Neural progenitor cell (in vitro differentiated cells): ENCODE results near the gene LARP6. TPM values are rescaled to one million over a fixed set of nuclear protein-coding genes. Genes with fewer than 3 reads are reported as not detected.

ENCODE experiments used
- DNase-seq: peaks from one replicate; pipeline ENCODE4 v3.0.0-alpha.2; 2016; ENCODE audit warnings: low spot score
- H2AFZ ChIP-seq: fragments of 200-600 bp; sonication (generic); replicated peaks from 2 replicates; pipeline ENCODE4 v1.6.1; 2016; ENCODE audit warnings: antibody characterized with exemption
- H3F3A ChIP-seq: fragments of 200-600 bp; sonication (generic); 2 replicates; pipeline ENCODE4 v1.6.1; 2016; ENCODE audit warnings: antibody characterized with exemption, low read depth
- H3K27ac ChIP-seq: fragments of 200-600 bp; sonication (generic); 2 replicates; pipeline ENCODE4 v1.5.1; 2016; ENCODE audit warnings: mild to moderate bottlenecking
- H3K27me3 ChIP-seq: fragments of 200-600 bp; sonication (generic); 2 replicates; pipeline ENCODE4 v1.6.1; 2016; ENCODE audit warnings: mild to moderate bottlenecking, moderate library complexity
- H3K36me3 ChIP-seq: fragments of 200-600 bp; sonication (generic); 2 replicates; pipeline ENCODE4 v1.5.1; 2016
- H3K4me1 ChIP-seq: fragments of 200-600 bp; sonication (generic); 2 replicates; pipeline ENCODE4 v1.6.1; 2016; ENCODE audit warnings: mixed run types
- H3K4me2 ChIP-seq: fragments of 200-600 bp; sonication (generic); 2 replicates; pipeline ENCODE4 v1.6.1; 2016
- H3K4me3 ChIP-seq: fragments of 200-600 bp; sonication (generic); 2 replicates; pipeline ENCODE4 v1.5.1; 2016
- H3K79me2 ChIP-seq: fragments of 200-600 bp; sonication (generic); 2 replicates; pipeline ENCODE4 v1.6.1; 2016; ENCODE audit warnings: low read depth
- H3K9ac ChIP-seq: fragments of 200-600 bp; sonication (generic); 2 replicates; pipeline ENCODE4 v1.6.1; 2016
- H3K9me3 ChIP-seq: fragments of 200-600 bp; sonication (generic); 2 replicates; pipeline ENCODE4 v1.5.1; 2016; ENCODE audit warnings: low read depth
- H4K20me1 ChIP-seq: fragments of 200-600 bp; sonication (generic); 2 replicates; pipeline ENCODE4 v1.6.1; 2016; ENCODE audit warnings: low read depth
- H3K27ac Mint-ChIP-seq: 3 replicates; pipeline ENCODE4 v1.8.0; 2021; ENCODE audit warnings: mixed read lengths
- H3K27me3 Mint-ChIP-seq: 2 replicates; pipeline ENCODE4 v1.8.0; 2022; ENCODE audit warnings: low read depth, mild to moderate bottlenecking, inconsistent platforms, moderate library complexity, mixed read lengths; ENCODE audit not compliant: insufficient read depth
- H3K36me3 Mint-ChIP-seq: 3 replicates; pipeline ENCODE4 v1.8.0; 2021; ENCODE audit warnings: mixed read lengths
- H3K4me1 Mint-ChIP-seq: 3 replicates; pipeline ENCODE4 v1.8.0; 2021; ENCODE audit warnings: mixed read lengths
- H3K4me3 Mint-ChIP-seq: 3 replicates; pipeline ENCODE4 v1.8.0; 2021; ENCODE audit warnings: mild to moderate bottlenecking, moderate library complexity, mixed read lengths
- H3K9me3 Mint-ChIP-seq: 3 replicates; pipeline ENCODE4 v1.8.0; 2020; ENCODE audit warnings: mixed read lengths
- EZH2 ChIP-seq: fragments of 200-600 bp; sonication (generic); IDR thresholded peaks from 2 replicates; pipeline ENCODE4 v1.6.1; 2017; ENCODE audit warnings: antibody characterized with exemption, mild to moderate bottlenecking, moderate library complexity
- EZH2phosphoT487 ChIP-seq: fragments of 200-600 bp; sonication (generic); IDR thresholded peaks from 2 replicates; pipeline ENCODE4 v1.6.1; 2017; ENCODE audit warnings: antibody characterized with exemption
- total RNA-seq: library from RNA; depleted of rRNA; stranded (reverse); fragments of >200 nt; gene quantifications from 2 replicates; pipeline ENCODE4 v1.2.3, GENCODE V29; 2015; ENCODE audit warnings: low replicate concordance
- TF ChIP-seq, protein P1 (sequence below): fragments of 200-600 bp; sonication (generic); IDR thresholded peaks from 2 replicates; pipeline ENCODE4 v1.5.1; 2017; ENCODE audit warnings: antibody characterized with exemption, mild to moderate bottlenecking

LARP6 gene
- total RNA-seq, 1 donor from 2014 or later, result 19.3 TPM

DNA sequence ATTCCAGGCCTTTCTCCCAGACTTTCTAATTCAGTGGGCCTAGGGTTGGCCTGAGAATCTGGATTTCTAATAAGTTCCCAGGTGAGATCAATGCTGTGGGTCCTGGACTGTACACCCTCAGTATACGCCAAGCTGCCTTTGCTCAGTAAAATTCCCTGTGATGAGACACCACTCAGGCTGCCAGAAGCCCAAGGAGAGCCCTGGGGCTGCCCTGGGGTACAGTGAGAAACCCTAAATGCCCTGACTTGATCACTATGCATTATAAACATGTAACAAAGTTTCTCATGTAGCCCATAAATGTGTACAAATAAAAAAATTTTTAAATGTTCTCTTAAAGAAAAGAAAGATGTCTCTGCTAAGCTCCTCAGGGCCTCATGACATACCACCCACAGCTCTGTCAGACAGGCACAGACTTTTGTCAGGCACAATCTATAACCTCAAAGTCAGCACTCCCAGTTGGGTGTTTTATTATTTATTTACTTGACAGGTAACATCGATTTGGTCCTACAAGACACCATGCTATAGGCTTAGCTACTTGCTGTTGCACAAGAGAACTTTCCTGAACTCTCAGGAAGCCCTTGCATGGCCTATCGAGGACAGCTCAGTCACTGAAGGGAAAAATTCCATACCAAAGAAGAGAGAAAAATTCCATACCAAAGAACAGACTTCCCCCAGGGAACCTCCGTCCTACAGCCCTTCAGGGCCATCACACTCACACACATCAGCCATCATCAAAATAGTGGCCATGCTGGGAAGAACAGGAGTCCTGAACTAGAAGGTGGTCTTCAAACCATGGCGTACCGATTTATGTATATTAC is 22.7 kb downstream of the LARP6 start:
- H3K4me2 ChIP-seq, result no peak overlapping the region
- TF ChIP-seq EZH2phosphoT487 (no peak), EZH2 (no peak)
- TF ChIP-seq, protein P1, sequence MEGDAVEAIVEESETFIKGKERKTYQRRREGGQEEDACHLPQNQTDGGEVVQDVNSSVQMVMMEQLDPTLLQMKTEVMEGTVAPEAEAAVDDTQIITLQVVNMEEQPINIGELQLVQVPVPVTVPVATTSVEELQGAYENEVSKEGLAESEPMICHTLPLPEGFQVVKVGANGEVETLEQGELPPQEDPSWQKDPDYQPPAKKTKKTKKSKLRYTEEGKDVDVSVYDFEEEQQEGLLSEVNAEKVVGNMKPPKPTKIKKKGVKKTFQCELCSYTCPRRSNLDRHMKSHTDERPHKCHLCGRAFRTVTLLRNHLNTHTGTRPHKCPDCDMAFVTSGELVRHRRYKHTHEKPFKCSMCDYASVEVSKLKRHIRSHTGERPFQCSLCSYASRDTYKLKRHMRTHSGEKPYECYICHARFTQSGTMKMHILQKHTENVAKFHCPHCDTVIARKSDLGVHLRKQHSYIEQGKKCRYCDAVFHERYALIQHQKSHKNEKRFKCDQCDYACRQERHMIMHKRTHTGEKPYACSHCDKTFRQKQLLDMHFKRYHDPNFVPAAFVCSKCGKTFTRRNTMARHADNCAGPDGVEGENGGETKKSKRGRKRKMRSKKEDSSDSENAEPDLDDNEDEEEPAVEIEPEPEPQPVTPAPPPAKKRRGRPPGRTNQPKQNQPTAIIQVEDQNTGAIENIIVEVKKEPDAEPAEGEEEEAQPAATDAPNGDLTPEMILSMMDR, result no peak
- H3K27me3 ChIP-seq, result no peaks in the 10 kb centered on the region
- H3K4me3 ChIP-seq, result no peak overlapping the region
- H3K4me1 ChIP-seq, result no peaks in the 10 kb centered on the region
- H3K9ac ChIP-seq, result no peak overlapping the region
- peaks cover 3% of the 10 kb centered on the region for H3K36me3 ChIP-seq
- no peak for DNase-seq
- Mint-ChIP-seq H3K9me3 (no peaks in the 10 kb centered on the region), H3K27ac (no peak overlapping the region), H3K4me1 (no peaks in the 10 kb centered on the region), H3K36me3 (peaks cover 29% of the 10 kb centered on the region), H3K4me3 (no peak overlapping the region), H3K27me3 (peaks cover 2% of the 10 kb centered on the region)
- no peaks in the 10 kb centered on the region for H3F3A ChIP-seq
- no peak overlapping the region for H3K27ac ChIP-seq
- no peaks in the 10 kb centered on the region for H3K9me3 ChIP-seq
- no peaks in the 10 kb centered on the region for H4K20me1 ChIP-seq
- H3K79me2 ChIP-seq, result no peaks in the 10 kb centered on the region
- no peak overlapping the region for H2AFZ ChIP-seq

DNA sequence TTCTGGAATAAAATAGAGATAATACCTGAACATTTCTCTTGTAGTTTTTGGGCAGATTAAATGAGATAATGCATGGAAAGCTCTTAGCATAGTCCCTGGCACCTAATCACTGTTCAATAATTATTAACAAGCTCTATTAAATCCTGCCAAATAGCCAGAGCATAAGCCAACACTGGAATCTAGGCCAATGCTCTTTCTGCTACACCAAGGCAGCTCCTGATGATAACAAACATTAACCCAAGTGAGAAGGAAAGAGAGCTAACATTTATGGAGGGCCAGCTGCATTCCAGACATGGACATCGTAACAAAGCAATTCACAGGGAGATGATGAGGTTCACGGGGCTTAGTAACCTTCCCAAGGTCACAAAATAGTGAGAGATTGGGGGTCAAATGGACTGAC is 23.3 kb downstream of the LARP6 start:
- no peaks in the 10 kb centered on the region for H3K79me2 ChIP-seq
- H3K4me1 ChIP-seq, result no peaks in the 10 kb centered on the region
- H3K36me3 Mint-ChIP-seq, result peaks cover 29% of the 10 kb centered on the region
- no peaks in the 10 kb centered on the region for H3K4me1 Mint-ChIP-seq
- no peak for TF ChIP-seq EZH2phosphoT487
- TF ChIP-seq, protein P1, result no peak
- TF ChIP-seq EZH2, result no peak
- no peak overlapping the region for H3K9ac ChIP-seq
- H4K20me1 ChIP-seq, result no peaks in the 10 kb centered on the region
- H3K4me2 ChIP-seq, result no peak overlapping the region
- no peaks in the 10 kb centered on the region for H3K9me3 ChIP-seq
- no peak overlapping the region for H3K27ac ChIP-seq
- no peaks in the 10 kb centered on the region for H3F3A ChIP-seq
- no peak for DNase-seq
- no peak overlapping the region for H3K4me3 ChIP-seq
- no peak overlapping the region for H3K27ac Mint-ChIP-seq
- peaks cover 2% of the 10 kb centered on the region for H3K27me3 Mint-ChIP-seq
- no peaks in the 10 kb centered on the region for H3K27me3 ChIP-seq
- no peaks in the 10 kb centered on the region for H3K9me3 Mint-ChIP-seq
- no peak overlapping the region for H2AFZ ChIP-seq
- H3K4me3 Mint-ChIP-seq, result no peak overlapping the region
- H3K36me3 ChIP-seq, result no peaks in the 10 kb centered on the region

DNA sequence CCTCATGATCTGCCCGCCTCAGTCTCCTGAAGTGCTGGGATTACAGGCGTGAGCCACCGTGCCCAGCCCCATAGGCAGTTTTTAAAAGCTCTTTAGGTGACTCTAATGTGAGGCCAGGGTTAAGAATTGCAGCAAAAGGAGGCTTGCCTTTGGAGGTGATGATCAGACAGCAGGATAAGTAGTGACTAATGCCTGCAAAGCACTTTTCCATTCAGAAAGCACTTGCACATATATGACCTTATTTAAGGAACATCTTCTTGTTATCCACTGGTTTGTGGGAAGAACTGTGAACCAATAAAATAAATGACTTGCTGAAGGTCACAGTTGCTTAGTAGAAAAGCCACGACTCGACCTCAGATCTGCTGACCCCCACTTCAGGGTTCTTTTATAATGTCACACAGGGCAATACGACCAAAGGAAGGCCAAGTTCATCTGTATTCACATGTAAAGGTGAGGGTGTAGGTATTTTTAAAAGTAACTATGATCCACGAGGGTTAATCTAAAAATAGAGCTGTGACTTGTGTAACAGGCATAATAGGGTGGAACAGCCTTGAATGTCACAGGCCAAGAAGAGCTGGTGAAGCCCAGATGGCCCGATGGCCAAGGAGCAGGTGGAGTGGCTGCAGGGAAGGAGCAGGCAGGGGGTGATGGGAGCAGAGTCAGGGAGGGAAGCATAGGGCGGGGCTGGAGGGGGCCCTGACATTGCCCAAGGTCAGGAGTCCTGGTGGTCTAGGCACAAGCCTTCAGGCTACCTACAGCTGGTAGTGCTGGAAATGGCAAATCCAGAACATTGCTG is 24.4 kb downstream of the LARP6 start:
- no peaks in the 10 kb centered on the region for H3K27me3 ChIP-seq
- no peaks in the 10 kb centered on the region for H3K27me3 Mint-ChIP-seq
- H3K27ac ChIP-seq, result no peak overlapping the region
- H3K9ac ChIP-seq, result no peak overlapping the region
- H3K79me2 ChIP-seq, result no peaks in the 10 kb centered on the region
- H3K36me3 ChIP-seq, result no peaks in the 10 kb centered on the region
- no peaks in the 10 kb centered on the region for H4K20me1 ChIP-seq
- H3K4me3 Mint-ChIP-seq, result no peak overlapping the region
- H3K27ac Mint-ChIP-seq, result no peak overlapping the region
- H3K4me1 ChIP-seq, result no peaks in the 10 kb centered on the region
- H3K9me3 Mint-ChIP-seq, result no peaks in the 10 kb centered on the region
- no peak overlapping the region for H2AFZ ChIP-seq
- no peaks in the 10 kb centered on the region for H3K9me3 ChIP-seq
- DNase-seq, result no peak
- H3K36me3 Mint-ChIP-seq, result peaks cover 20% of the 10 kb centered on the region
- no peak overlapping the region for H3K4me3 ChIP-seq
- no peak for TF ChIP-seq EZH2phosphoT487
- no peak for TF ChIP-seq EZH2
- TF ChIP-seq, protein P1, result no peak
- H3K4me2 ChIP-seq, result no peak overlapping the region
- H3K4me1 Mint-ChIP-seq, result peaks cover 3% of the 10 kb centered on the region
- H3F3A ChIP-seq, result no peaks in the 10 kb centered on the region
